Anterior cingulate cortex (tissue), 58 donors: ENCODE measurements around the gene PNKD.
A peak's percentile ranks its signal among the peaks of the same experiment; 100 is the strongest.
"Not testable (repeated sequence)": the region's sequence is repeated elsewhere in the genome, so short reads cannot be mapped to it uniquely, and the experiment has no call there.

Experiments
- DNase-seq, 58 donors: peaks; one replicate each; lab custom pipeline; 2025; lab: John Stamatoyannopoulos, UW

PNKD gene

DNA sequence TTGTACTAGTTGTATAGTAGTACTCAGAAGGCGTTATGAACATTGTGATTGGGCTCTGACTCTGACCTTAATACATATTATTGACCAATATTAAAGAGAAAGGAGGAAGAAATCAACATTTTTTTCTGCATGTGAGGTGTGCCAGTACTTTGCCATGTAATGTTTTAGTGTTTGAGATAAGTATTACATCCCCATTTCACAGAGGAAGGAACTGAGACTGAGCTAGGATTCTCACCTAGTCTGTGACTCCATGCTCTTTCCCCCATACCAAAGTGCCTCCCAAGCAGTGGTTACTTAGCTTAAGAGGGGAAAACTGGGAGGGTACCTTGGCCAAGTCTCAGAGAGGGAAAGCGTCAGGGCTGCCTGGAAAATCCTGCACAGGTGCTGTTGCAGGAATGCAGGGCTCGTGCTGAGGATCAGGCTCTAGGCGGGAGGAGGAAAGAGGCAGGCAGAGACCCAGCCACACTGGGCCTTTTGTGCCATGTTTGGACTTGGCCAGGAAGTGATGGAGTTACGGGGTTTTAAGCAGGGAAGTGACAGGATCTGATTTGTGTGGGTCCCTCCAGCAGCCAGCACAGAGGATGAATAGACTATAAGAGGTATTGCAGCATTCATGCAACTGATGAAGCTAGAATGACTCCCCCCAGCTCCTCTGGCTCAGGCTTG is 1.7 kb downstream of the PNKD start:
- no peak for DNase-seq

DNA sequence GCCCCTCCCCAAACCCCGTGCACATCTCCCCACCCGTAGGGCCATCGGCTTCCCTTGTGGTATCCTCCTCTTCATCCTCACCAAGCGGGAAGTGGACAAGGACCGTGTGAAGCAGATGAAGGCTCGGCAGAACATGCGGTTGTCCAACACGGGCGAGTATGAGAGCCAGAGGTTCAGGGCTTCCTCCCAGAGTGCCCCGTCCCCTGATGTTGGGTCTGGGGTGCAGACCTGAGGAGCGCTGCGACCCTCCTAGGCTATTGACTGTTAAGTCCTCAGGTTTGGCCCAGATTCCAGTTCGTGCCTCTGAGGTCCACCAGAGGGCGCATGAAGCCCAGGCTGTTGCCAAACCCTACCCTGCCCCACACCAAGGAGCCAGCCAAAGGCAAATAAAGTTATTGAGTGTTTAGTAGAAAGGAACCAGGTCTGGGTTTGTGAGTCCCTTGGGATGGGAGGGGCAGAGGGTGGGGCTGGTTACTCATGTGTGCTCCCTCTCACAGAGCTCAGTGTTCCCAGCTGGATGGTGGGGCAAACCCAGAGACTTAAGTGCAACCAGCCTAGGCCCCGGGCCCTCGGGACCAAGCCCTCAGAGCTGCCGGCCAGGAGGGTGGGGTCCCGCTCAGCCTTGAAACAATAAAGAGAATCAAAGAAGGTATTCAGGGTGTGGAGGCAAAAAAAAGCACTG is 2.4 kb downstream of the PNKD start:
- DNase-seq: peak in 55 of 58 donors; percentile 36 to 87 (median 70)

DNA sequence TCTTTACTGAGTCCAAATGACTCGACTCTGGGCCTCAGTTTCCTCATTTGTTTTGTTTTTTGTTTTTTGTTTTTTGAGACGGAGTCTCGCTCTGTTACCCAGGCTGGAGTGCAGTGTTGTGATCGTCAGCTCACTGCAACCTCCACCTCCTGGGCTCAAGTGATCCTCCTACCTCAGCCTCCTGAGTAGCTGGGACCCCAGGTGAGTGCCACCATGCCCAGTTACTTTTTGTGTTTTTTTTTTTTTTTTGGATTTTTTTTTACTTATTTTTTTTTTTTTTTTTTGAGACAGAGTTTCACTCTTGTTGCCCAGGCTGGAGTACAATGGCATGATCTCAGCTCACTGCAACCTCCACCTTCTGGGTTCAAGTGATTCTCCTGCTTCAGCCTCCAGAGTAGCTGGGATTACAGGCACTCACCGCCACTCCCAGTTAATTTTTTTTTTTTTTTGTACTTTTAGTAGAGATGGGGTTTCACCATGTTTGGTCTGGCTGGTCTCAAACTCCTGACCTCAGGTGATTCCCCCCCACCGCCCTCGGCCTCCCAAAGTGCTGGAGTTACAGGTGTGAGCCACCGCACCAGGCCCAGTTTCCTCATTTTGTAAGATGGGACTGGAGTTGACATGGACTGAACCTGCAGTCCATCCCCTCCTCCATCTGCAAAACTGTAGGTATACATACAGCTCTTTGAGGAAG is 3.0 kb downstream of the PNKD start:
- not testable (repeated sequence) for DNase-seq

DNA sequence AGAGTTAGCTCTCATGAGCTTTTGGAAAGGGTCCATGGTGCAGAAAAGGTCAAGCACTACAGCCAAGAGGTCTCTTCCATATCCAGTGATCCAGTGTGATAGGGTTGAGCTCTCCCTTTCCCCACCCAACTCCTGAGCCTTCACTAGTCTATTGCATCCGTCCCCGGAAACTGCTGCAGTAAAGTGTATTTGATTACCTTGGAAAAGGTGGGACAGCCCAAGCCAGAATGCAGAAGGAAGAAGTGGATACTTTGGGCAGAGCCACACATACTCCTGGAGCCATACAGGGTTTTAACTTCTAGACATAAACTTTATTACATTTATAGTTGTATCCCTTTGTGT is 3.6 kb downstream of the PNKD start:
- no peak for DNase-seq

DNA sequence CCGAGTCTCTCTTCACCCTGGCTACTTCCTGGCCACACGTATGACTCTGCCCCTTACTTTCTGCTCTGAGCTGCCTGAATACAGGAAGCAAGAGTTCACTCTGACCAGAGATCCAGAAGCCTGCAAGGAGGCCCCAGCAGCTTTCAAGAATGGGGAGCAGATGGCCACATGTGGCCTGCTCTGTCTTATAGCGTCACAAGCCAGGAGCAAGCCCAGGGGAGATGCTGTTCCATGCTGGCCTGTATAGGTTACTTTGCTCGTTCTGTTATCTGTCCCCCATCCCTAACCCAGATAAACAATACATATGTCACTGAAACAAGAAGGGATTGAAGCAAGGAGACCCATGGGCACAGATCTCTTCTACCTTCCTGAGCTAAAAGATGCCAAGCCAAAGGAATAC is 4.3 kb downstream of the PNKD start:
- no peak for DNase-seq

DNA sequence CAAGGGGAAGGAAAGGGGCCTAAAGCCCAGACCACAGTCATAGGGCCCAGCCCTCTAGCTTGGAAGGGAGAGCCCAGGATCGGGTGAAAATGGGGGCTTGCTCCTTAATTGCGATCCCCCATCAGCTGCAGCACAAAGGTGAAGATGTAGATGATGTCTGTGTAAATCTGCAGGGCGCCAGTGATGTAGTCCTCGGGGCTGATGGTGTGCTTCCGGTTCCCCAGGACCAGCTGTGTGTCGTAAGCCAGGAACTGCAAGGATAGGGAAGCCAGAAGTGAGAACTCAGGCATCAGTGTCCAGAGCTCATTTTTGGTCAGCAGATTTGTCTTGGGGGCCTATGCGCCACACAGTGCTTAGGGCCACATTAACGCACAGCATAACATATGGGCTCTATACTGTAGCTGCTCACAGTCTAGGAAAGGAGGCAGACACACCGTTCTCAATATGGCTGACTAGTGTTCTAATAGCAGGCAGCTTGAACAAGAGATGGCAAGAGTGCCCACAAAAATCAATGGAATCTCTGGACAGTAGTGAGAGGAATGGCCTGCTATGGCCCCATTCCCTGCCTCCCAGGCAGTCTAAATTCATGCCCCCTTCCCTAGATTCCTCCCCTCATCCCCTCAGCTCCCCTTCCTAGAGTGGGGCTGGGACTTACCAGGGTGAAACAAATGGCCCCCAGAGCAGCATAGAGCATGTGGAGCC is 5.2 kb downstream of the PNKD start:
- no peak for DNase-seq

DNA sequence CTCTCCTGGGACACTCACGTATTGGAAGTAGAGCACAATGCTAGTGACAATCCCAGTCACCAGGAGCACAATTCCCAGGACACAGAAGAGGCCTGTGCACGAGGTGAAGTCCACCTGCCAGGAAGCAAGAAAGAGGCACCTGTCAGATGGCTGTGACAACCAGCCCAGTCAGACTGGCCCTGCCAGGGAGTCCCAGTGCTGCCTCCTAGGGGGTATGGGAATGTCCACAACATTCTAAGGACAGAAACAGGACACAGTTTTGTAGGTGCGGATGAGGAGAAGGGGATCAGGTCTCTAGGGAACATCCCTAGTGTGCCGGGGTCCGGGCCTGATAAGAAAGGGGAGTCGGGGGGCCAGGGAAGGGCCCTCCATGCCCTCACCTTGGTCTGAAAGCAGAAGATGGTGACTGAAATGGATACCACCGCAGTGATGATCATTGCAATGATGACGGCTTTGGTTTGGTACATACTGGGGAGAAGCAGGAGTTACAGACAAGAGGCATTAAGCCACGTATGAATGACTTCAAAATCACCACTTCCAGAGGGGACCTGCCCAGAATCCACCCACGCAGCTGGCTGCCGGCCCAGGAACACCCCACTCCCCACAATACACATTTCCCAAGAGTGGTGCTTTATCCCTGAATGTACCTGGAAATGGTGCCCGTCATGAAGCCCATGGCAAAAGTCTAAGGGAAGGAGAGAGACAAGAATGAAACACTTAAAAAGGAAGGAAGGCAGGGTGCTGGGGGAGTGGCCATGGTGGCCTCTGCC is 6.9 kb downstream of the PNKD start:
- DNase-seq: no peak

DNA sequence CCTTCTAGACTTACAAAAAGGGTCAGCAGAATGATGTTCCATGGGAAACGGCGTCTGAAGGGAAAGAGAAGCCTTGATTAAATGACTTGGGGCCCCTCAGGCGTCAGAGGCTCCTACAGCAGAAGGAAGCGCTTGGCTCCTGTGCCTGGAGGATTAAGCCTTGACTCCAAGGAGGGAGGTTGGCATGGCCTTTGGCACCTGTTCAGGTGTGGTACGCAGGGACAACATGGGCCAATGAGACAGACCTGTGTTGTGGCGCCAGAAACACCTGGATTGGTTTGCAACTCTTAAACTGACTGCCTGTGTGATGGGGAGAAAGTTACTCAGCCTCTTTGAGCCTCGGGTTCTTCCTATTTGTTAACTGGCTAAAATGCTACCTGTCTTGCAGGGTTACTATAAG is 7.6 kb downstream of the PNKD start:
- no peak for DNase-seq

DNA sequence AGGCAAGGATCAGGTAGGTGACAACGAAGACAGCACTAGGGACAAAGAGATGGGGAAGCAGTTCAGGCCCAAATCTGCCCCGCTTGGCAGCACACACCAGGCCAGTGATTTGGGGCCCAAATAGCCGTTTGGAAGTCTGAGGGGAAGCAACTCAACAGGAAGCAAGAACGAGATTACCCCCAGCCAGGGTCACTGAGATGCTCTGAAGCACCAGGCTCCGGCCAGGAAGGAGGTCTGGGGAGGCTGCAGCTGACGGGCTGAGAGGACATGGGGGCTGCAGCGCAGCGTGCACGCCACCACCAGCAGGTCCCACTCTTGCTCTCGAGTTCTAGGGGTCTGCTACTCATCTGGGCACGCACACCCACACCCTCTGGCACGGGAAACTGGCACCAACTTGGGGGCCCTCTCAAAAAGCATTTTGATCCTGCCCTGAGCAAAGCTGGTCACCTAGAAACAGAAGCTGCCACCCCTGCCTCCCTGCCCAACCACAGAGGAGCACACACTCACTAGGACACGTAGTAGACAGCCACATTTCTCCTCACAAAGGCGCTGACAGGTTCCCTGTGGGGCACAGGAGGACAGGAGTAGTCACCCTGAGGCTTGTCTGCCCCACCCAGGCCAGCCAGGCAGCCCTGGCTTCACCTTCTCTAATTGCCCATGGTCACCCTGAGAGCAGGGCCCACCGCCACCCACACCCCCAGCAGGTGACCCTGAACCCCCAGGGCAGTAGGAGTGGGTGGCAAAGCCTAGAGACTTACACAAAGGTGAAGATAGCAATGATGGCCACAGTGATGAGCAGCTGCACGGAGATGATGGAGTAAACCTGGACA is 8.4 kb downstream of the PNKD start:
- no peak for DNase-seq

DNA sequence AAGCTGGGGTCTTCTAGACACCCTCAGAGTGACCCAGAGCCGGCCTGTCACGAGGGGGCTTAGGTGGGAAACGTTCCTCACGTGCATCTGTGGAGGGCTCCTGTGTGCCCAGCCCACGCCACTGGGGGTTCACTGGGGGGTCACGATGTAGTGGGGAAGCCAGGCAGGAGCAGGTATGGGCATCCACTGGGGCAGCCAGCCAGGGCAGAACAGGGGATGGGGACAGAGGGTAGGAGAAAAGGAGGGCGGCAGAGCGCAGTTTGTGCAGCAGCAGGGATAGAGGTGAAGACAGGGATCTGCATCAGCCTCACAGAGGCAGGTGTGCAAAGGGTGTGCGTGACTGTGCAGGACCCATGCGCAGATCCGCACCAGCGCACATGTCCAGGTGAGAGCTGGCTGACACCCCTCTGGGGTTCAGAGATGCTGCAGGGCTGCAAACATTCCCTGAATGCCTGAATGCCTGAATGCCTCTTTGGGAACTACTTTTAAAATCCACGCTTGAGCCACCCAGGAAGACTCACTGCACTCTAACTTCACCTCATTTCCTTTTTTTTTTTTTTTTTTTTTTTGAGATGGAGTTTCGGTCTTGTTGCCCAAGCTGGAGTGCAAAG is 10.0 kb downstream of the PNKD start:
- DNase-seq: no peak

DNA sequence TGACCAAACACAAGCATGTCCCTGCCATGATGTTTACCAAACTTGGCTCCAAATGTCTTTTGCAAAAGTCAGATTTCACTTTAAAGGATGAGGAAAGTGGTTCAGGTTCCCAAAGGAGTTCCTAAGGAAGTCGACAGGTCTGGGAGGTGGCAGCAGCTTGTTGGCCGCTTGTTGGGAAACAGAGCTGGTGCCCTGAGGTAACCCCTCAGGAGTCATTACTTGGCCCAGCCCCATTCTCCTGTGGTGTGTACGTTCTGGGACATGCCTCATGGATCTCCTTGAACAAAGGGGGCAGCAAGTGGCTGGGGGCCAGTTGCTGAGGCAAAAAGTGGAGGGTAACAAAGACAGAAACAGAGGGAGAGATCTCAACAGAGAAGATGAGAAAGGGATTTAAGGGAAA is 11.1 kb downstream of the PNKD start:
- no peak for DNase-seq

DNA sequence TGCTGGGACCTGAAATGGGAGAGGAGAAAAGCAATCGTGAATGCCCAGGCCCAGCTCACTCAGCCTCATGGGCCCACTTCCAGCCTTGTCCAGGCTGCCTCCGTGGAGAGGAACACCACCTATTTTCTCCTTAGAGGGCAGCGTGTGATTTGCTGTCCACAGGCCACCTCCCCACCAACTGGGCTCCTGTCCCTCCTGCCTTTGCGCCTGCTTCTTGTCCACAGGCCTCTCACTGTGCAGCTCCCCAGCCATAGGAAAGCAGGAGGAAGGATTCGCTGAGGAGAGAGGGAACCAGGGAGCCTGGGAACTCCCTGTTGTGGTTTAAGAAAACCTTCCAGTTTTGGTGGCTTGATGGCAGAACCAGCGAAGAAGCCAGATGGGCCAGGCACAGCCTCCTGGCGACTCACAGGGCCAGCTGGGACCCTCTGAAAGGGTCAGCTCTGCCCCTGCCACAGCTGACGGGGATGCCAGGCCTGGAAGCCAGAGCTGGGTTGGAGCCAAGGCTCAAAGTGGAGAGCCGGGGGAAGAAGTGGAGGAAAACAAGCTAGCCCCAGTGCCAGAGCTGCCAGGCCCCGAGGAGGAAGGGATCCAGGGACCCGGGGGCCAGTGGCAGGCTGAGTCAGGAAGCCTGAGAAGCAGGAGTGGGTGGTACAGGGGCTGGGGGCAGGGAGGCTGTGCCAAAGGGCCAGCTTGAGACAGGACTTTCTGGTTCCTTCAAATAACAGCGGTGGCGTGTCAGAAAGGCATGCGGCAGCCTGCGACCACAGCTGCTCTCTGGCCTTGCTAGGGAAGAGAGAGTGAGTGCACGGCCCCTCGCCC is 12.1 kb downstream of the PNKD start:
- peak in 53 of 58 donors; percentile 28 to 77 (median 53) for DNase-seq

DNA sequence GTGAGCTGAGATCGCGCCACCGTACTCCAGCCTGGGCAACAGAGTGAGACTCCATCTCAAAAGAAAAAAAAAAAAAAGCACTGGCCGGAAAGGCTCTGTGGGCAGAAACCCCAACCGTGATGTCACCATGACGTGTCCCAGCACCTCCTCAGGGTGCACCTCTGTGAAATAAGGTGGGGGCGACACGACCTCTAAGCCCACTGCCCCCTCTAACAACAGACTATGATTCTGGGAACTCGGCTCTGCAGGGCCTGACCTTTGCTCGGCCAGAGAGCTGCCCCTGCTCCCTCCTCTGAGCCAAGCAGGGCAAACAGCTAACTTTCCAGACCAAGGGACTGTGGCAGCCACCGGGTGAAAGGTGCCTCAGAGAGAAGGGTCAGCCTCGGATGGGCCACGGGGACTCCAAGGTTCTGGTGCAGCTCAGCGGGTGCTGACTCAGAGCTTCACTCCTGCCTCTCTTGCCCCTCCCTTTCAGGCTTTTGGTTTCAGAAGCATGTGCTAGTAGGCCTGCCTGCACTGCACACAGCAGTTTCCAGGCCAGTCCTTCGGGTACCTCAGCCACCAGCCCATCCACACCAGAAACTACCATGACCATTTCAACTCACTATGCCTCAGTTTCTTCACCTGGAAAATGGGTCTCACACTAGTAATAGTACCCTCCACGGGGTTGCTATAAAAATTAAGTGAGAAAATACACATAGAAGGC is 13.9 kb downstream of the PNKD start:
- peak in 2 of 58 donors; percentile 18 to 36 for DNase-seq

DNA sequence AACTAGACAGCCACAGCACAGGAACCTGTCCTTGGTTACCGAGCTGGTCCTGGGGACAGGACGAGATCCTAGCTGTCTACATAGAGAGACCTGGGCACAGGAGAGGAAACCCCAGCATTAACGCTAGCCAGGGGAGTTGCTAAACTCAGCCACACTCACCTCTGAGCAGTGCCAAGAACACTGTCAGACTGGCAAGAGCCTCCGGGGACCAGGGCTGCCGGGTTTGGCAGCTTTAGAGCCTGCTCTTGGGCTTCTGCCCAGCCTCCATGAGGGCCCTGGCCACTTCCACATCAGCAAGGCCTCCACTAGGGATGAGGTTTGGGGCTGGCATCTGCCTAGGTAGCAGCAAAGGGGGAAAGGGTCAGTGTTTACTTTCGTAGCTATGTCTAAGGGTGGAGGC is 15.3 kb downstream of the PNKD start:
- DNase-seq: peak in 48 of 58 donors; percentile 18 to 76 (median 46)

DNA sequence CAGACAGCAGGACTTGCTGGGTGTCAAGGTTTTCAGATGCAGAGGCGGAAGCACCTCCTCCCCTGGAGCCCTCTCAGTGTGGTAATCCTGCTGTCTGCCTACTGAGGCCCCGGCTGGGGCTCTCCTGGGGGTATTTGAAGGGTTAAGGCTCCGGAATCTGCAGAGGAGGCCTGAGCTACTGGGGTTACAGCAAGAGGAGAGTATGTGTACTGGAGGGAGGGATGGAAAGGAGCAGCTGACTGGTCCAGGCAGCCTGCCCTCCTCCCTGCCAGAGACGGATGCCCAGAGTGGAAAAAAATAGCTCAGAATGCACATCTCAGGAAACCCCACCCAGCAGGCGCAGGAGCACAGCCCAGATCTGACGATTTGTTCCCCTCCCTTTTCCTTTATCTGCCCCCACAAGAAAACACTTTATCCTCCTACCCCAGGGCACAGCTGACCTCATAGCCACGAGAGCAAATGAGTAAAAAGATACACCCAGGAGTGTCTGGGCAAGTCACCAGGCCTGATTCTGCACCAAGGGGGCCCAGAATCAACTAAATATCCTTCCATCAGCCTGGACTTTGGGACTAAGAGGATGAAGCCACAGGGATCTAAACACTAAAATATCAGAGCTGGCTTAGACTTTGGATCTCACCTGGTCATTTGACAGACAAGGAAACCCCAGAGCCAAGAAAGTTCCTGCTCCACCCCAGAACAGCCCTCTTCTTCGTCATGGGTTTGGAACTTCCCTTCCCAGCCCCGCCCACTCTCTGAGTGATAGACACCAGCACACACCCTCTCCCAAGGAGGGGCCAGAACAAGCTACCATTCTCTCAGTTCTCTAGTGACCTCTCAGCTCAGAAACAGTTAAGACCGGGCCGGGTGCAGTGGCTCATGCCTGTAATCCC is 16.5 kb downstream of the PNKD start:
- DNase-seq: peak; percentile 28 to 93 (median 83)

DNA sequence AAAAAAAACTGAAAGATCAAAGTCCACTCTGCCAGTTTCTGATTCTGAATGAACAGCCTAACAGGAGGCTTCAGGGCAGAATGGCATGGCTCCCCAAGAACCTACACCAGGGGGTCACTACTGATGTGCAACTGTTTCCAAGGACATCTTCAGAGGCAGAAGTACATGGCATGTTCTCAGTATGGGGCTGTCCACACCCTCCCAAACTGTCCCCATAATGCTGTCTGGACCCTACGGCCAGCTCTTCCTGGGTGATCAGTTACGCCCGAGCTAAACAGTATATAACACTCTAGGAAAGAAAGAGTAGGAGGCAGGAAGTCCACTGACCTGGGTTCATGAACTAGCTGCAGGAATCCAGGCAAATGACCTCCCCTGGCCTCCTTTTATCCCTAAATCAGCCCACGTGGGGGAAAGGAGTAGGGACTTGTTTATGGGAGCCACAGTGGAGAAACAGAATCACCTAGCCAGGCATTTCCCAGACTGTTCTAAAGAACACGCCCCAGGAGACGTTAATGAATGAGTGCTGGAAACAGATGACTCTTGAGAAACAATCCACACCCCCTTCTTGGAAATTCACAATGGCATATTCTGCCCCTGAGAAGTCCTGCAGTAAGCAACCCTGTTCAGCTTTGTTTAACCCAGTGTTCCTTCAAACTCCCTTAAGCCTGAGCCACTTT is 19.5 kb downstream of the PNKD start:
- peak in 3 of 58 donors; percentile 59 to 62 (median 60) for DNase-seq
